GM23338 (cell line): ENCODE results near the gene FARSB. TPM values are rescaled to one million over a fixed set of nuclear protein-coding genes. Genes with fewer than 3 reads are reported as not detected.
A peak's percentile ranks its signal among the peaks of the same experiment; 100 is the strongest.

Experiments used
- ATAC-seq: fragments of 200-7000 bp; cut with Tn5 transposase; 3 replicates; pipeline ENCODE4 v1.9.1; 2020
- DNase-seq: peaks from one replicate; pipeline ENCODE4 v3.0.0-alpha.2; 2015; ENCODE audit warnings: low spot score
- H2AFZ ChIP-seq: fragments of 200-600 bp; sonication (generic); 2 replicates; pipeline ENCODE4 v1.8.0; 2016; ENCODE audit warnings: antibody characterized with exemption, mild to moderate bottlenecking, moderate library complexity
- H3F3A ChIP-seq: fragments of 200-600 bp; sonication (generic); replicated peaks from 2 replicates; pipeline ENCODE4 v1.8.0; 2017; ENCODE audit warnings: antibody characterized with exemption, mixed run types, low read depth
- H3K27ac ChIP-seq: fragments of 200-600 bp; sonication (generic); 2 replicates; pipeline ENCODE4 v1.6.1; 2016; ENCODE audit warnings: low read depth
- H3K27me3 ChIP-seq: fragments of 200-600 bp; sonication (generic); 2 replicates; pipeline ENCODE4 v1.8.0; 2016; ENCODE audit warnings: mild to moderate bottlenecking, mixed run types, moderate library complexity; ENCODE audit not compliant: insufficient read depth
- H3K36me3 ChIP-seq: fragments of 200-600 bp; sonication (generic); 2 replicates; pipeline ENCODE4 v1.8.0; 2016; ENCODE audit warnings: mild to moderate bottlenecking; ENCODE audit not compliant: insufficient read depth
- H3K4me1 ChIP-seq: fragments of 200-600 bp; sonication (generic); 2 replicates; pipeline ENCODE4 v1.8.0; 2016; ENCODE audit warnings: mild to moderate bottlenecking, moderate library complexity; ENCODE audit not compliant: insufficient read depth
- H3K4me2 ChIP-seq: fragments of 200-600 bp; sonication (generic); 2 replicates; pipeline ENCODE4 v1.7.1; 2017; ENCODE audit warnings: mixed run types
- H3K4me3 ChIP-seq: fragments of 200-600 bp; sonication (generic); 2 replicates; pipeline ENCODE4 v1.6.1; 2016; ENCODE audit warnings: mixed run types
- H3K79me2 ChIP-seq: fragments of 200-600 bp; sonication (generic); replicated peaks from 2 replicates; pipeline ENCODE4 v1.8.0; 2017; ENCODE audit warnings: mild to moderate bottlenecking; ENCODE audit not compliant: insufficient read depth
- H3K9me2 ChIP-seq: fragments of 200-600 bp; sonication (generic); 2 replicates; pipeline ENCODE4 v1.8.0; 2017; ENCODE audit not compliant: insufficient read depth
- H4K20me1 ChIP-seq: fragments of 200-600 bp; sonication (generic); replicated peaks from 2 replicates; pipeline ENCODE4 v1.8.0; 2017; ENCODE audit warnings: mild to moderate bottlenecking; ENCODE audit not compliant: insufficient read depth
- H3K27ac Mint-ChIP-seq: 2 replicates; pipeline ENCODE4 v1.8.0; 2020; ENCODE audit warnings: inconsistent platforms, mild to moderate bottlenecking, moderate library complexity, mixed read lengths
- H3K27me3 Mint-ChIP-seq: 3 replicates; pipeline ENCODE4 v1.8.0; 2022; ENCODE audit warnings: low read depth, mild to moderate bottlenecking, moderate library complexity, mixed read lengths, inconsistent platforms; ENCODE audit not compliant: insufficient read depth, poor library complexity
- H3K36me3 Mint-ChIP-seq: 3 replicates; pipeline ENCODE4 v1.8.0; 2021; ENCODE audit warnings: low read depth, mild to moderate bottlenecking, inconsistent platforms, moderate library complexity, mixed read lengths
- H3K4me1 Mint-ChIP-seq: 3 replicates; pipeline ENCODE4 v1.8.0; 2020; ENCODE audit warnings: mild to moderate bottlenecking, inconsistent platforms, mixed read lengths
- H3K4me3 Mint-ChIP-seq: 3 replicates; pipeline ENCODE4 v1.8.0; 2021; ENCODE audit warnings: moderate library complexity, mild to moderate bottlenecking, inconsistent platforms, mixed read lengths
- H3K9me3 Mint-ChIP-seq: 3 replicates; pipeline ENCODE4 v1.8.0; 2020; ENCODE audit warnings: moderate library complexity, mild to moderate bottlenecking, inconsistent platforms, mixed read lengths
- CREB1 ChIP-seq: fragments of 250-450 bp; sonication (Bioruptor Pico); IDR thresholded peaks from 2 replicates; pipeline ENCODE4 v1.5.0; 2020; ENCODE audit warnings: low read depth, mild to moderate bottlenecking, moderate library complexity
- CTCF ChIP-seq, 2 experiments: fragments of 200-600 bp in 1 of 2; sonication (generic) in 1 of 2; conservative IDR thresholded peaks; 2 replicates each; pipeline versions ENCODE4 v1.5.1 to v1.6.1; 2016 to 2017; ENCODE audit warnings: antibody characterized with exemption in 2 of 2, low read depth in 2 of 2, mild to moderate bottlenecking in 2 of 2, moderate library complexity in 1 of 2
- EZH2 ChIP-seq: fragments of 200-600 bp; sonication (generic); IDR thresholded peaks from one replicate; pipeline ENCODE4 v1.8.0; 2017; ENCODE audit warnings: antibody characterized with exemption, mild to moderate bottlenecking, low read depth; ENCODE audit not compliant: unreplicated experiment
- EZH2phosphoT487 ChIP-seq: fragments of 200-600 bp; sonication (generic); IDR thresholded peaks from one replicate; pipeline ENCODE4 v1.8.1; 2018; ENCODE audit warnings: antibody characterized with exemption; ENCODE audit not compliant: unreplicated experiment
- JUNB ChIP-seq: IDR thresholded peaks from one replicate; pipeline ENCODE4 v1.6.1; 2016; ENCODE audit warnings: antibody characterized with exemption; ENCODE audit not compliant: unreplicated experiment
- NANOG ChIP-seq: IDR thresholded peaks from 2 replicates; pipeline ENCODE4 v1.6.1; 2016; ENCODE audit warnings: antibody characterized with exemption, borderline replicate concordance
- POLR2AphosphoS5 ChIP-seq: IDR thresholded peaks from 2 replicates; pipeline ENCODE4 v1.6.1; 2016; ENCODE audit warnings: antibody characterized with exemption, low read depth
- REST ChIP-seq: IDR thresholded peaks from one replicate; pipeline ENCODE4 v1.6.1; 2018; ENCODE audit warnings: antibody characterized with exemption; ENCODE audit not compliant: unreplicated experiment
- STAT1 ChIP-seq: IDR thresholded peaks from one replicate; pipeline ENCODE4 v1.6.1; 2016; ENCODE audit warnings: antibody characterized with exemption; ENCODE audit not compliant: unreplicated experiment
- ZNF114 ChIP-seq: fragments of 250-450 bp; sonication (Bioruptor Pico); IDR thresholded peaks from 2 replicates; pipeline ENCODE4 v1.5.0; 2020; ENCODE audit warnings: mild to moderate bottlenecking, moderate library complexity
- ZNF331 ChIP-seq: fragments of 250-450 bp; sonication (Bioruptor Pico); IDR thresholded peaks from 2 replicates; pipeline ENCODE4 v1.5.0; 2020; ENCODE audit warnings: low read depth, mild to moderate bottlenecking, moderate library complexity
- polyA plus RNA-seq: library from polyadenylated mRNA; unstranded; fragments of >200 nt; fragmentation: Nextera tagmentation; extraction: Ambion mirVana; gene quantifications from 2 replicates; pipeline ENCODE4 v1.2.1, GENCODE V29; 2016
- total RNA-seq: library from RNA; depleted of rRNA; stranded (reverse); fragments of >200 nt; shearing (Covaris generic); gene quantifications from 2 replicates; pipeline ENCODE4 v1.2.3, GENCODE V29; 2014
- TF ChIP-seq, protein P1 (sequence below): IDR thresholded peaks from 2 replicates; pipeline ENCODE4 v1.6.1; 2016; ENCODE audit warnings: antibody characterized with exemption
- TF ChIP-seq, protein P2 (sequence below): fragments of 250-450 bp; sonication (Bioruptor Pico); IDR thresholded peaks from 2 replicates; pipeline ENCODE4 v1.5.0; 2020; ENCODE audit warnings: mild to moderate bottlenecking, moderate library complexity

FARSB gene
- total and polyA plus RNA-seq, 2 experiments from 2014 or later, result 32.5 to 40.0 TPM

DNA sequence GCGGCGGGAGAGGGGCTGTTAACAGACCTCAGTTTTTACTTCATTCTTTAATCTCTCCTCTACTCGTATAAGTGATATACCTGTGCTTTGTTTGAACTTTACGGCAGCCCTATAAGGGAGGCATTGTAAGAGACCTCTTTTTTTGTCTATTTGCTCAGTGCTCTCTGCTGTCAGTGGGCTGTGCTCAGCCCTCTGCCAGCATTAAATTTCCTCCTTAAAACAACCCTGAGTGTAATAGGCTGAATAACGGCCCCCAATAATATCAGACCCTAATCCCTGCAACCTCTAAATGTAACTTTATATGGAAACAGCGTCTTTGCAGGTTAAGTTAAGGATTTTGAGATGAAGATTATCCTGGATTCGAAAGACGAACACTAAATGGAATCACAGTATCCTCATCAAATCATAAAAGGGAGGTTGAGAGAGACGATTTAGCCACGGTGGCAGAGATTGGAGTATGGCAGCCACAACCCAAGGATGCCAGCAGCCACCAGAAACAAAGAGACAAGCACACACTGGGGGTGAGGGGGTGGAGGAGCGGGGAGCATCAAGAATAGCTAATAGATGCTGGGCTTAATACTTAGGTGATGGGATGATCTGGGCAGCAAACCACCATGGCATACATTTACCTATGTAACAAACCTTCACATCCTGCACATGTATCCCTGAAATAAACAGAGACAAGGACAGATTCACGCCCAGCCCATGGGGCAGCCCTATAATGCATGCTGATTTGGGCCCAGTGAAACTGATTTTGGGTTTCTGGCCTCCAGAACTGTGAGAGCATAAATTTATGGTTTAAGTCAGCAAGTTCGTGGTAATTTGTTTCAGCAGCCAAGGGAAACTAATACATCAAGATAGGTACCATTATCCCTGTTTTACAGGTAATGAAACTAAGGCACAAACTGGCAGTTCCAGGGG lies 894 bp upstream of the FARSB start:
- Histone ChIP-seq H3K79me2 (peaks cover 44% of the 10 kb centered on the region), H3K27me3 (no peaks in the 10 kb centered on the region), H4K20me1 (peaks cover 5% of the 10 kb centered on the region; the same call in 1 of the 2 replicates), H3K4me3 (peak overlapping the region; percentile 80), H3K4me1 (peaks cover 13% of the 10 kb centered on the region; the same call in 1 of the 2 replicates), H3K27ac (no peak overlapping the region), H3K4me2 (peak overlapping the region; percentile 88), H3K9me2 (no peaks in the 10 kb centered on the region), H2AFZ (peak overlapping the region; percentile 15; the same call in 1 of the 2 replicates), H3K36me3 (no peaks in the 10 kb centered on the region), H3F3A (no peaks in the 10 kb centered on the region)
- Mint-ChIP-seq H3K9me3 (peaks cover 3% of the 10 kb centered on the region; the same call in 2 of the 3 replicates), H3K27ac (peak overlapping the region; percentile 100), H3K27me3 (peaks cover 7% of the 10 kb centered on the region), H3K4me1 (peaks cover 21% of the 10 kb centered on the region; the same call in 2 of the 3 replicates), H3K4me3 (peak overlapping the region; percentile 100), H3K36me3 (peaks cover 6% of the 10 kb centered on the region; the same call in 2 of the 3 replicates)
- peak; percentile 68 for ATAC-seq
- TF ChIP-seq EZH2phosphoT487 (no peak), CREB1 (CRISPR knock-in tag) (no peak), JUNB (no peak), STAT1 (no peak), ZNF114 (CRISPR knock-in tag) (no peak), REST (no peak), ZNF331 (CRISPR knock-in tag) (no peak), NANOG (no peak), EZH2 (no peak), POLR2AphosphoS5 (no peak), CTCF (conservative IDR thresholded peaks at IDR 0.05; ENCODE audit: low read depth in 2 of 2) (no peak)
- TF ChIP-seq, protein P1, sequence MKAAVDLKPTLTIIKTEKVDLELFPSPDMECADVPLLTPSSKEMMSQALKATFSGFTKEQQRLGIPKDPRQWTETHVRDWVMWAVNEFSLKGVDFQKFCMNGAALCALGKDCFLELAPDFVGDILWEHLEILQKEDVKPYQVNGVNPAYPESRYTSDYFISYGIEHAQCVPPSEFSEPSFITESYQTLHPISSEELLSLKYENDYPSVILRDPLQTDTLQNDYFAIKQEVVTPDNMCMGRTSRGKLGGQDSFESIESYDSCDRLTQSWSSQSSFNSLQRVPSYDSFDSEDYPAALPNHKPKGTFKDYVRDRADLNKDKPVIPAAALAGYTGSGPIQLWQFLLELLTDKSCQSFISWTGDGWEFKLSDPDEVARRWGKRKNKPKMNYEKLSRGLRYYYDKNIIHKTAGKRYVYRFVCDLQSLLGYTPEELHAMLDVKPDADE, result no peak
- TF ChIP-seq, protein P2, sequence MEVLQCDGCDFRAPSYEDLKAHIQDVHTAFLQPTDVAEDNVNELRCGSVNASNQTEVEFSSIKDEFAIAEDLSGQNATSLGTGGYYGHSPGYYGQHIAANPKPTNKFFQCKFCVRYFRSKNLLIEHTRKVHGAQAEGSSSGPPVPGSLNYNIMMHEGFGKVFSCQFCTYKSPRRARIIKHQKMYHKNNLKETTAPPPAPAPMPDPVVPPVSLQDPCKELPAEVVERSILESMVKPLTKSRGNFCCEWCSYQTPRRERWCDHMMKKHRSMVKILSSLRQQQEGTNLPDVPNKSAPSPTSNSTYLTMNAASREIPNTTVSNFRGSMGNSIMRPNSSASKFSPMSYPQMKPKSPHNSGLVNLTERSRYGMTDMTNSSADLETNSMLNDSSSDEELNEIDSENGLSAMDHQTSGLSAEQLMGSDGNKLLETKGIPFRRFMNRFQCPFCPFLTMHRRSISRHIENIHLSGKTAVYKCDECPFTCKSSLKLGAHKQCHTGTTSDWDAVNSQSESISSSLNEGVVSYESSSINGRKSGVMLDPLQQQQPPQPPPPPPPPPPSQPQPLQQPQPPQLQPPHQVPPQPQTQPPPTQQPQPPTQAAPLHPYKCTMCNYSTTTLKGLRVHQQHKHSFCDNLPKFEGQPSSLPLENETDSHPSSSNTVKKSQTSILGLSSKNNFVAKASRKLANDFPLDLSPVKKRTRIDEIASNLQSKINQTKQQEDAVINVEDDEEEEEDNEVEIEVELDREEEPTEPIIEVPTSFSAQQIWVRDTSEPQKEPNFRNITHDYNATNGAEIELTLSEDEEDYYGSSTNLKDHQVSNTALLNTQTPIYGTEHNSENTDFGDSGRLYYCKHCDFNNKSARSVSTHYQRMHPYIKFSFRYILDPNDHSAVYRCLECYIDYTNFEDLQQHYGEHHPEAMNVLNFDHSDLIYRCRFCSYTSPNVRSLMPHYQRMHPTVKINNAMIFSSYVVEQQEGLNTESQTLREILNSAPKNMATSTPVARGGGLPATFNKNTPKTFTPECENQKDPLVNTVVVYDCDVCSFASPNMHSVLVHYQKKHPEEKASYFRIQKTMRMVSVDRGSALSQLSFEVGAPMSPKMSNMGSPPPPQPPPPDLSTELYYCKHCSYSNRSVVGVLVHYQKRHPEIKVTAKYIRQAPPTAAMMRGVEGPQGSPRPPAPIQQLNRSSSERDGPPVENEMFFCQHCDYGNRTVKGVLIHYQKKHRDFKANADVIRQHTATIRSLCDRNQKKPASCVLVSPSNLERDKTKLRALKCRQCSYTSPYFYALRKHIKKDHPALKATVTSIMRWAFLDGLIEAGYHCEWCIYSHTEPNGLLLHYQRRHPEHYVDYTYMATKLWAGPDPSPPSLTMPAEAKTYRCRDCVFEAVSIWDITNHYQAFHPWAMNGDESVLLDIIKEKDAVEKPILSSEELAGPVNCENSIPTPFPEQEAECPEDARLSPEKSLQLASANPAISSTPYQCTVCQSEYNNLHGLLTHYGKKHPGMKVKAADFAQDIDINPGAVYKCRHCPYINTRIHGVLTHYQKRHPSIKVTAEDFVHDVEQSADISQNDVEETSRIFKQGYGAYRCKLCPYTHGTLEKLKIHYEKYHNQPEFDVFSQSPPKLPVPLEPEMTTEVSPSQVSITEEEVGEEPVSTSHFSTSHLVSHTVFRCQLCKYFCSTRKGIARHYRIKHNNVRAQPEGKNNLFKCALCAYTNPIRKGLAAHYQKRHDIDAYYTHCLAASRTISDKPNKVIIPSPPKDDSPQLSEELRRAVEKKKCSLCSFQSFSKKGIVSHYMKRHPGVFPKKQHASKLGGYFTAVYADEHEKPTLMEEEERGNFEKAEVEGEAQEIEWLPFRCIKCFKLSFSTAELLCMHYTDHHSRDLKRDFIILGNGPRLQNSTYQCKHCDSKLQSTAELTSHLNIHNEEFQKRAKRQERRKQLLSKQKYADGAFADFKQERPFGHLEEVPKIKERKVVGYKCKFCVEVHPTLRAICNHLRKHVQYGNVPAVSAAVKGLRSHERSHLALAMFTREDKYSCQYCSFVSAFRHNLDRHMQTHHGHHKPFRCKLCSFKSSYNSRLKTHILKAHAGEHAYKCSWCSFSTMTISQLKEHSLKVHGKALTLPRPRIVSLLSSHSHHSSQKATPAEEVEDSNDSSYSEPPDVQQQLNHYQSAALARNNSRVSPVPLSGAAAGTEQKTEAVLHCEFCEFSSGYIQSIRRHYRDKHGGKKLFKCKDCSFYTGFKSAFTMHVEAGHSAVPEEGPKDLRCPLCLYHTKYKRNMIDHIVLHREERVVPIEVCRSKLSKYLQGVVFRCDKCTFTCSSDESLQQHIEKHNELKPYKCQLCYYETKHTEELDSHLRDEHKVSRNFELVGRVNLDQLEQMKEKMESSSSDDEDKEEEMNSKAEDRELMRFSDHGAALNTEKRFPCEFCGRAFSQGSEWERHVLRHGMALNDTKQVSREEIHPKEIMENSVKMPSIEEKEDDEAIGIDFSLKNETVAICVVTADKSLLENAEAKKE (CRISPR knock-in tag), result no peak
- peak; percentile 18 for DNase-seq
